HL-60 (cell line): ENCODE data around the gene ERRFI1.

Experiments
- SPI1 ChIP-seq: IDR thresholded peaks from 2 replicates; pipeline ENCODE4 v1.6.1; 2012; ENCODE audit warnings: low read depth, mild to moderate bottlenecking, borderline replicate concordance
- TF ChIP-seq, protein P1 (sequence below): IDR thresholded peaks from one replicate; pipeline ENCODE4 v1.5.1; 2011; ENCODE audit warnings: low read length, control low read depth, inconsistent platforms; ENCODE audit not compliant: insufficient read depth

DNA sequence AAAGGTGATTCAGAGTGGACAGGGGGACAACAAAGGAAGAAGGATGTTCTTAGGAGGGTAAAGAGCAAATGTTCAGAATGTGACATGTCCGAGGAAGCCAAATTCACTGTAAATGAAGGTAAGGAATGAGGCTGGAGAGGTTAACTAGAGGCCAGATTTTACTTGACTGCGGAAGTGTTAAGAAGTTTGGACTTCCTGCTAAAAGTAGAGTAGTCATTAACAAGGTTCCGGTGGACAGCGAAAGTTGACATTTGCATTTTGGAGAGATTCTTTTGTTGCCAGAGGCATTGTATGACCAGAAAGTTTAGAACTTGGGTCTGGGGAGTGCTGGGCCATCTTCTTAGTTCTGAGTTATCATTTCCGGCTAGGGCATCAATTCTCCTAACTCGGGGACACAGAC lies 7.2 kb upstream of the ERRFI1 start:
- TF ChIP-seq, protein P1, sequence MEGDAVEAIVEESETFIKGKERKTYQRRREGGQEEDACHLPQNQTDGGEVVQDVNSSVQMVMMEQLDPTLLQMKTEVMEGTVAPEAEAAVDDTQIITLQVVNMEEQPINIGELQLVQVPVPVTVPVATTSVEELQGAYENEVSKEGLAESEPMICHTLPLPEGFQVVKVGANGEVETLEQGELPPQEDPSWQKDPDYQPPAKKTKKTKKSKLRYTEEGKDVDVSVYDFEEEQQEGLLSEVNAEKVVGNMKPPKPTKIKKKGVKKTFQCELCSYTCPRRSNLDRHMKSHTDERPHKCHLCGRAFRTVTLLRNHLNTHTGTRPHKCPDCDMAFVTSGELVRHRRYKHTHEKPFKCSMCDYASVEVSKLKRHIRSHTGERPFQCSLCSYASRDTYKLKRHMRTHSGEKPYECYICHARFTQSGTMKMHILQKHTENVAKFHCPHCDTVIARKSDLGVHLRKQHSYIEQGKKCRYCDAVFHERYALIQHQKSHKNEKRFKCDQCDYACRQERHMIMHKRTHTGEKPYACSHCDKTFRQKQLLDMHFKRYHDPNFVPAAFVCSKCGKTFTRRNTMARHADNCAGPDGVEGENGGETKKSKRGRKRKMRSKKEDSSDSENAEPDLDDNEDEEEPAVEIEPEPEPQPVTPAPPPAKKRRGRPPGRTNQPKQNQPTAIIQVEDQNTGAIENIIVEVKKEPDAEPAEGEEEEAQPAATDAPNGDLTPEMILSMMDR: no peak
- no peak for TF ChIP-seq SPI1
